HepG2 (cell line): ENCODE measurements around the gene CDCP2.

Source experiments
- CEBPG ChIP-seq: IDR thresholded peaks from 2 replicates; pipeline ENCODE4 v1.6.1; 2016
- ERF ChIP-seq: IDR thresholded peaks from 2 replicates; pipeline ENCODE4 v1.6.1; 2018; ENCODE audit warnings: missing biosample characterization, missing genetic modification reagents
- STAG1 ChIP-seq: sonication (generic); formaldehyde crosslinking; IDR thresholded peaks from 2 replicates; pipeline ENCODE4 v1.4.0; 2020; ENCODE audit warnings: missing genetic modification reagents
- TF ChIP-seq, protein P1 (sequence below): sonication (generic); formaldehyde crosslinking; IDR thresholded peaks from 2 replicates; pipeline ENCODE4 v1.5.0; 2020; ENCODE audit warnings: mild to moderate bottlenecking, missing genetic modification reagents, moderate library complexity
- TF ChIP-seq, protein P2 (sequence below): IDR thresholded peaks from 2 replicates; pipeline ENCODE4 v1.6.1; 2012; ENCODE audit warnings: inconsistent platforms

DNA sequence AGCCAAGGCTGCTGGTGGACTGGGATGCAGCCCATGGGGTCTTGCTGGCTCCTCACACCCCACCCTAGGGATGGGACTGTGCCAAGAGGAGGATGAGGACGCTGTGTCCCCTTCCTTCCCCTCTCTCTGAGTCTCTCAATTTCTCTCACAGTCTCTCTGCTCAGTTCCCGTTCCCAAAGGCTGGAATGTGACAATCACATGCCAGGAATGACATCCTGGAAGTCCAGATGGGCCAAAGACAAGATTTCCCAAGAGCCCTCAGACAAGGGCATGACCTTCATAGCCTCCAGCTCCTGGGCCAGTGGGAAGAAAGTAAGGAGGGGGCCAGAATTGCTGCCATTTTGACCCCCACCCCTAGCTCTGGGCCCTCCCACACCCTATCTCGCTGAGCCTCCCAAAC is 7.6 kb upstream of the CDCP2 start:
- TF ChIP-seq ERF (CRISPR knock-in tag) (no peak), STAG1 (CRISPR knock-in tag) (no peak), CEBPG (CRISPR knock-in tag) (no peak)
- TF ChIP-seq, protein P1, sequence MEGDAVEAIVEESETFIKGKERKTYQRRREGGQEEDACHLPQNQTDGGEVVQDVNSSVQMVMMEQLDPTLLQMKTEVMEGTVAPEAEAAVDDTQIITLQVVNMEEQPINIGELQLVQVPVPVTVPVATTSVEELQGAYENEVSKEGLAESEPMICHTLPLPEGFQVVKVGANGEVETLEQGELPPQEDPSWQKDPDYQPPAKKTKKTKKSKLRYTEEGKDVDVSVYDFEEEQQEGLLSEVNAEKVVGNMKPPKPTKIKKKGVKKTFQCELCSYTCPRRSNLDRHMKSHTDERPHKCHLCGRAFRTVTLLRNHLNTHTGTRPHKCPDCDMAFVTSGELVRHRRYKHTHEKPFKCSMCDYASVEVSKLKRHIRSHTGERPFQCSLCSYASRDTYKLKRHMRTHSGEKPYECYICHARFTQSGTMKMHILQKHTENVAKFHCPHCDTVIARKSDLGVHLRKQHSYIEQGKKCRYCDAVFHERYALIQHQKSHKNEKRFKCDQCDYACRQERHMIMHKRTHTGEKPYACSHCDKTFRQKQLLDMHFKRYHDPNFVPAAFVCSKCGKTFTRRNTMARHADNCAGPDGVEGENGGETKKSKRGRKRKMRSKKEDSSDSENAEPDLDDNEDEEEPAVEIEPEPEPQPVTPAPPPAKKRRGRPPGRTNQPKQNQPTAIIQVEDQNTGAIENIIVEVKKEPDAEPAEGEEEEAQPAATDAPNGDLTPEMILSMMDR (CRISPR knock-in tag) = no peak
- TF ChIP-seq, protein P2, sequence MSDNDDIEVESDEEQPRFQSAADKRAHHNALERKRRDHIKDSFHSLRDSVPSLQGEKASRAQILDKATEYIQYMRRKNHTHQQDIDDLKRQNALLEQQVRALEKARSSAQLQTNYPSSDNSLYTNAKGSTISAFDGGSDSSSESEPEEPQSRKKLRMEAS = no peak
